Measurements from ENCODE around the gene PNMA6E. TPM values are rescaled to one million over a fixed set of nuclear protein-coding genes. Genes with fewer than 3 reads are reported as not detected.

PNMA6E gene
- total and polyA plus RNA-seq, 2 donors (not counting 3 experiments of a cell fraction or from before 2014, with no cell fraction given): not detected

DNA sequence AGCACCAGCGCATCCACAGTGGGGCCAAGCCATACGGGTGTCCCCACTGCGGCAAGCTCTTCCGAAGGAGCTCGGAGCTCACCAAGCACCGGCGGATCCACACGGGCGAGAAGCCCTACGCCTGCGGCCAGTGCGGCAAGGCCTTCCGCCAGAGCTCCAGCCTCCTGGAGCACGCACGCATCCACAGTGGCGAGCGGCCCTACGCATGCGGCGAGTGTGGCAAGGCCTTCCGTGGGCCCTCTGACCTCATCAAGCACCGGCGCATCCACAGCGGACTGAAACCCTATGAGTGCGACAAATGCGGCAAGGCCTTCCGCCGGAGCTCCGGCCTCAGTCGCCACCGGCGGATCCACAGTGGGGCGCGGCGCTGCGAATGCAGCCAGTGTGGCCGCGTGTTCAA is 53.6 kb downstream of the PNMA6E start:
- no peak for FAIRE-seq
- Histone ChIP-seq H3K79me2 (ENCODE audit: control insufficient read depth, insufficient read depth, low read length) (no peaks in the 10 kb centered on the region), H3K36me3 (ENCODE audit: control insufficient read depth in 2 of 2, extremely low read depth in 1 of 2, insufficient read depth in 2 of 2, low read length in 2 of 2) (peaks cover 0 to 12% of the 10 kb centered on the region in 2 experiments), H3K9ac (replicated peaks; ENCODE audit: extremely low read depth, insufficient read depth, low read length) (no peak overlapping the region), H3K4me1 (ENCODE audit: control insufficient read depth, extremely low read depth, insufficient read depth, low read length) (no peaks in the 10 kb centered on the region), H3K9me1 (replicated peaks; ENCODE audit: control insufficient read depth, extremely low read depth, insufficient read depth, low read length) (no peaks in the 10 kb centered on the region), H3K27me3 (ENCODE audit: control insufficient read depth in 2 of 2, insufficient read depth in 2 of 2, low read length in 2 of 2) (no peaks in the 10 kb centered on the region), H3K4me2 (ENCODE audit: insufficient read depth, low read length) (no peak overlapping the region), H3K4me3 (replicated peaks in 1 of 3; ENCODE audit: insufficient read depth in 1 of 3, low read depth in 1 of 3, low read length in 3 of 3) (no peak overlapping the region), H3K27ac (ENCODE audit: insufficient read depth, low read depth, low read length) (no peak overlapping the region), H3K9me3 (replicated peaks; ENCODE audit: control insufficient read depth, insufficient read depth, low read length) (no peaks in the 10 kb centered on the region), H2AFZ (ENCODE audit: low read depth, low read length) (no peak overlapping the region), H4K20me1 (replicated peaks; ENCODE audit: control insufficient read depth, extremely low read depth, insufficient read depth, low read length) (no peaks in the 10 kb centered on the region)
- dilution Hi-C loops (cut with MboI; ENCODE audit: extremely low pct_ligation_motif_present, low sequenced_read_pairs): no loop called here
- no TSS peak for BruUV-seq (replicated peaks)
- DNase-seq (ENCODE audit: low read depth, low spot score): no peak
- ChIA-PET CTCF (no interaction called here), POLR2A (no interaction called here)
- intact Hi-C loops (cut with micrococcal nuclease): no loop called here
- TF ChIP-seq MYC (IDR thresholded peaks at IDR 0.05; ENCODE audit: low read depth, low read length): no peak
- no peak for TF ChIP-seq JUN (IDR thresholded peaks at IDR 0.05; ENCODE audit: borderline replicate concordance, insufficient read depth, insufficient read length, low read depth)
- TF ChIP-seq, protein P1, sequence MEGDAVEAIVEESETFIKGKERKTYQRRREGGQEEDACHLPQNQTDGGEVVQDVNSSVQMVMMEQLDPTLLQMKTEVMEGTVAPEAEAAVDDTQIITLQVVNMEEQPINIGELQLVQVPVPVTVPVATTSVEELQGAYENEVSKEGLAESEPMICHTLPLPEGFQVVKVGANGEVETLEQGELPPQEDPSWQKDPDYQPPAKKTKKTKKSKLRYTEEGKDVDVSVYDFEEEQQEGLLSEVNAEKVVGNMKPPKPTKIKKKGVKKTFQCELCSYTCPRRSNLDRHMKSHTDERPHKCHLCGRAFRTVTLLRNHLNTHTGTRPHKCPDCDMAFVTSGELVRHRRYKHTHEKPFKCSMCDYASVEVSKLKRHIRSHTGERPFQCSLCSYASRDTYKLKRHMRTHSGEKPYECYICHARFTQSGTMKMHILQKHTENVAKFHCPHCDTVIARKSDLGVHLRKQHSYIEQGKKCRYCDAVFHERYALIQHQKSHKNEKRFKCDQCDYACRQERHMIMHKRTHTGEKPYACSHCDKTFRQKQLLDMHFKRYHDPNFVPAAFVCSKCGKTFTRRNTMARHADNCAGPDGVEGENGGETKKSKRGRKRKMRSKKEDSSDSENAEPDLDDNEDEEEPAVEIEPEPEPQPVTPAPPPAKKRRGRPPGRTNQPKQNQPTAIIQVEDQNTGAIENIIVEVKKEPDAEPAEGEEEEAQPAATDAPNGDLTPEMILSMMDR (IDR thresholded peaks at IDR 0.05; ENCODE audit: extremely low read depth in 1 of 2, insufficient read depth in 1 of 2, low read depth in 1 of 2, low read length in 2 of 2): no peak

Small RNAs within 50 kb of the gene (small RNA-seq; reads per million reads assigned to genes)
- gene AC152007.1 (ENCODE audit: insufficient read depth, insufficient read length, low read depth, low replicate concordance) (not detected), gene RN7SL667P (ENCODE audit: insufficient read depth, insufficient read length, low read depth, low replicate concordance) (not detected)

Other genes starting within 250 kb of the PNMA6E start
- not detected in 2 replicates for gene MAGEA1, start 222.1 kb downstream of the PNMA6E start, total RNA-seq
- gene MAGEA1, start 222.1 kb downstream of the PNMA6E start, polyA plus RNA-seq: not detected in 2 replicates
- not detected in 2 replicates for gene PNMA6F, start 79.6 kb downstream of the PNMA6E start, total RNA-seq
- not detected in 2 replicates for gene PNMA6F, start 79.6 kb downstream of the PNMA6E start, polyA plus RNA-seq
- 8.5 and 11.0 TPM in 2 replicates for gene ZNF275, start 67.2 kb downstream of the PNMA6E start, total RNA-seq
- 9.7 and 10.3 TPM in 2 replicates for gene ZNF275, start 67.2 kb downstream of the PNMA6E start, polyA plus RNA-seq
- 1.2 TPM in 2 replicates for gene ZFP92, start 10.1 kb upstream of the PNMA6E start, total RNA-seq
- gene ZFP92, start 10.1 kb upstream of the PNMA6E start, polyA plus RNA-seq: 0.36 and 0.43 TPM in 2 replicates
- 0.82 and 1.9 TPM in 2 replicates for gene TREX2, start 44.7 kb upstream of the PNMA6E start, total RNA-seq
- 0.99 and 1.9 TPM in 2 replicates for gene TREX2, start 44.7 kb upstream of the PNMA6E start, polyA plus RNA-seq
- gene HAUS7, start 69.2 kb upstream of the PNMA6E start, total RNA-seq: 30.6 and 46.4 TPM in 2 replicates
- gene HAUS7, start 69.2 kb upstream of the PNMA6E start, polyA plus RNA-seq: 31.0 and 33.4 TPM in 2 replicates
- 453 and 479 TPM in 2 replicates for gene BGN, start 93.6 kb upstream of the PNMA6E start, total RNA-seq
- gene BGN, start 93.6 kb upstream of the PNMA6E start, polyA plus RNA-seq: 879 and 880 TPM in 2 replicates
- gene ATP2B3, start 116.3 kb upstream of the PNMA6E start, total RNA-seq: 0.07 and 0.16 TPM in 2 replicates
- gene ATP2B3, start 116.3 kb upstream of the PNMA6E start, polyA plus RNA-seq: 0.01 and 0.02 TPM in 2 replicates
- 20.8 and 21.3 TPM in 2 replicates for gene CCNQ, start 197.8 kb upstream of the PNMA6E start, total RNA-seq
- 37.0 and 42.9 TPM in 2 replicates for gene CCNQ, start 197.8 kb upstream of the PNMA6E start, polyA plus RNA-seq
- gene DUSP9, start 245.9 kb upstream of the PNMA6E start, total RNA-seq: 0.35 TPM in 1 of 2 replicates, not detected in the other
- 0.04 and 0.05 TPM in 2 replicates for gene DUSP9, start 245.9 kb upstream of the PNMA6E start, polyA plus RNA-seq